Parathyroid adenoma (tissue), 2 donors: ENCODE data around the gene DHDH.

Experiments
- H2AFZ ChIP-seq: fragments of 300-600 bp; sonication (generic); one replicate; pipeline ENCODE4 v1.7.0; 2017; ENCODE audit warnings: antibody characterized with exemption, mild to moderate bottlenecking
- H3K27ac ChIP-seq: fragments of 300-600 bp; sonication (generic); one replicate; pipeline ENCODE4 v1.7.0; 2017
- H3K27me3 ChIP-seq: fragments of 300-600 bp; sonication (generic); one replicate; pipeline ENCODE4 v1.7.0; 2017; ENCODE audit warnings: low read length; ENCODE audit not compliant: control insufficient read depth, insufficient read depth
- H3K36me3 ChIP-seq: fragments of 300-600 bp; sonication (generic); one replicate; pipeline ENCODE4 v1.7.0; 2017; ENCODE audit warnings: low read length; ENCODE audit not compliant: control insufficient read depth, insufficient read depth
- H3K4me1 ChIP-seq: fragments of 300-600 bp; sonication (generic); one replicate; pipeline ENCODE4 v1.7.0; 2017; ENCODE audit warnings: control low read depth
- H3K4me2 ChIP-seq: fragments of 300-600 bp; sonication (generic); one replicate; pipeline ENCODE4 v1.7.0; 2017; ENCODE audit warnings: low read length
- H3K4me3 ChIP-seq: fragments of 300-600 bp; sonication (generic); one replicate; pipeline ENCODE4 v1.7.0; 2017; ENCODE audit warnings: low read depth, low read length
- H3K79me2 ChIP-seq: fragments of 300-600 bp; sonication (generic); one replicate; pipeline ENCODE4 v1.7.0; 2017; ENCODE audit warnings: control low read depth
- H3K9ac ChIP-seq: fragments of 300-600 bp; sonication (generic); one replicate; pipeline ENCODE4 v1.7.0; 2017; ENCODE audit warnings: mild to moderate bottlenecking
- H3K9me3 ChIP-seq: fragments of 300-600 bp; sonication (generic); one replicate; pipeline ENCODE4 v1.7.0; 2017; ENCODE audit warnings: low read length; ENCODE audit not compliant: control insufficient read depth
- CTCF ChIP-seq: fragments of 300-600 bp; sonication (generic); IDR thresholded peaks from one replicate; pipeline ENCODE4 v1.7.0; 2017; ENCODE audit warnings: antibody characterized with exemption, mild to moderate bottlenecking
- donor health status: primary hyperparathyroidism.

The DHDH gene

GRCh38 chr19:48940902-48941301, 7.4 kb downstream of the DHDH start:
- TF ChIP-seq CTCF: no peak
- no peaks in the 10 kb centered on the region for H3K36me3 ChIP-seq
- no peak overlapping the region for H3K4me2 ChIP-seq
- H3K79me2 ChIP-seq: no peaks in the 10 kb centered on the region
- H3K4me1 ChIP-seq: no peaks in the 10 kb centered on the region
- no peak overlapping the region for H3K4me3 ChIP-seq
- H3K27me3 ChIP-seq: no peaks in the 10 kb centered on the region
- no peak overlapping the region for H2AFZ ChIP-seq
- H3K9ac ChIP-seq: no peak overlapping the region
- no peak overlapping the region for H3K27ac ChIP-seq
- H3K9me3 ChIP-seq: no peaks in the 10 kb centered on the region

- H3K36me3 ChIP-seq: no peaks in the 10 kb centered on the region
- no peaks in the 10 kb centered on the region for H3K27me3 ChIP-seq
- H3K4me1 ChIP-seq: no peaks in the 10 kb centered on the region
- no peaks in the 10 kb centered on the region for H3K79me2 ChIP-seq
- no peak overlapping the region for H3K4me3 ChIP-seq
- TF ChIP-seq CTCF: no peak
- no peaks in the 10 kb centered on the region for H3K9me3 ChIP-seq
- no peak overlapping the region for H3K4me2 ChIP-seq
- H3K27ac ChIP-seq: no peak overlapping the region
- H2AFZ ChIP-seq: no peak overlapping the region
- no peak overlapping the region for H3K9ac ChIP-seq
Observed at GRCh38 chr19:48943081-48943480, 9.6 kb downstream of the DHDH start.

- H3K4me1 ChIP-seq: no peaks in the 10 kb centered on the region
- no peak overlapping the region for H3K27ac ChIP-seq
- no peaks in the 10 kb centered on the region for H3K27me3 ChIP-seq
- H3K9ac ChIP-seq: no peak overlapping the region
- H3K79me2 ChIP-seq: no peaks in the 10 kb centered on the region
- H3K36me3 ChIP-seq: no peaks in the 10 kb centered on the region
- H3K9me3 ChIP-seq: no peaks in the 10 kb centered on the region
- H3K4me2 ChIP-seq: no peak overlapping the region
- no peak for TF ChIP-seq CTCF
- no peak overlapping the region for H3K4me3 ChIP-seq
- H2AFZ ChIP-seq: no peak overlapping the region
Observed at GRCh38 chr19:48945415-48945814, 11.9 kb downstream of the DHDH start.

- Histone ChIP-seq H2AFZ (no peak overlapping the region), H3K4me1 (no peaks in the 10 kb centered on the region), H3K36me3 (no peaks in the 10 kb centered on the region), H3K4me3 (no peak overlapping the region), H3K27me3 (no peaks in the 10 kb centered on the region), H3K4me2 (no peak overlapping the region), H3K27ac (no peak overlapping the region), H3K9ac (no peak overlapping the region), H3K79me2 (no peaks in the 10 kb centered on the region), H3K9me3 (no peaks in the 10 kb centered on the region)
- no peak for TF ChIP-seq CTCF
Observed at GRCh38 chr19:48945817-48946216, 12.3 kb downstream of the DHDH start.

GRCh38 chr19:48946463-48947257, 13.2 kb downstream of the DHDH start:
- Histone ChIP-seq H3K27me3 (no peaks in the 10 kb centered on the region), H2AFZ (no peak overlapping the region), H3K4me2 (no peak overlapping the region), H3K9ac (no peak overlapping the region), H3K36me3 (no peaks in the 10 kb centered on the region), H3K27ac (no peak overlapping the region), H3K9me3 (no peaks in the 10 kb centered on the region), H3K79me2 (no peaks in the 10 kb centered on the region), H3K4me1 (no peaks in the 10 kb centered on the region), H3K4me3 (no peak overlapping the region)
- no peak for TF ChIP-seq CTCF
